HepG2 (cell line): ENCODE measurements around the gene MCTS1. TPM values are rescaled to one million over a fixed set of nuclear protein-coding genes. Genes with fewer than 3 reads are reported as not detected.

Source experiments
- BHLHE40 ChIP-seq: IDR thresholded peaks from 2 replicates; pipeline ENCODE4 v1.6.1; 2011; ENCODE audit warnings: low read length, improper control_type of control experiment
- CSRNP2 ChIP-seq: sonication (generic); formaldehyde crosslinking; conservative IDR thresholded peaks from 2 replicates; pipeline ENCODE4 v1.8.0; 2022; ENCODE audit warnings: low read depth, missing genetic modification reagents
- DPF2 ChIP-seq: sonication (generic); formaldehyde crosslinking; IDR thresholded peaks from 2 replicates; pipeline ENCODE4 v1.4.0; 2020; ENCODE audit warnings: mild to moderate bottlenecking, low read depth, missing genetic modification reagents, borderline replicate concordance
- GATAD1 ChIP-seq: IDR thresholded peaks from 2 replicates; pipeline ENCODE4 v1.6.1; 2016; ENCODE audit warnings: missing genetic modification reagents, missing compliant biosample characterization
- HOXA5 ChIP-seq: sonication (generic); formaldehyde crosslinking; IDR thresholded peaks from 2 replicates; pipeline ENCODE4 v1.4.0; 2020; ENCODE audit warnings: missing genetic modification reagents
- MLXIP ChIP-seq: sonication (generic); formaldehyde crosslinking; IDR thresholded peaks from 2 replicates; pipeline ENCODE4 v1.9.0; 2021; ENCODE audit warnings: missing genetic modification reagents, borderline replicate concordance
- PHF20 ChIP-seq: sonication (generic); formaldehyde crosslinking; IDR thresholded peaks from 2 replicates; pipeline ENCODE4 v1.5.0; 2020; ENCODE audit warnings: mild to moderate bottlenecking, missing genetic modification reagents
- POGZ ChIP-seq: sonication (generic); formaldehyde crosslinking; IDR thresholded peaks from 2 replicates; pipeline ENCODE4 v1.4.0; 2020; ENCODE audit warnings: mild to moderate bottlenecking, missing genetic modification reagents
- PRPF4 ChIP-seq: fragments of 200-400 bp; formaldehyde crosslinking; IDR thresholded peaks from 2 replicates; pipeline ENCODE4 v1.6.1; 2016; ENCODE audit warnings: low read length, low read depth; ENCODE audit not compliant: poor library complexity, severe bottlenecking
- SAP130 ChIP-seq: IDR thresholded peaks from 2 replicates; pipeline ENCODE4 v1.6.1; 2016; ENCODE audit warnings: low read depth
- SOX5 ChIP-seq: IDR thresholded peaks from 2 replicates; pipeline ENCODE4 v1.6.1; 2016; ENCODE audit warnings: borderline replicate concordance
- TFE3 ChIP-seq: IDR thresholded peaks from 2 replicates; pipeline ENCODE4 v1.6.1; 2016
- THRA ChIP-seq: sonication (generic); formaldehyde crosslinking; IDR thresholded peaks from 2 replicates; pipeline ENCODE4 v1.4.0; 2020; ENCODE audit warnings: missing genetic modification reagents, borderline replicate concordance
- UBTF ChIP-seq: sonication (generic); formaldehyde crosslinking; IDR thresholded peaks from 2 replicates; pipeline ENCODE4 v1.4.0; 2020; ENCODE audit warnings: mild to moderate bottlenecking, missing genetic modification reagents
- ZNF12 ChIP-seq: sonication (generic); formaldehyde crosslinking; IDR thresholded peaks from 2 replicates; pipeline ENCODE4 v1.5.0; 2020; ENCODE audit warnings: missing genetic modification reagents
- ZNF232 ChIP-seq: sonication (generic); formaldehyde crosslinking; IDR thresholded peaks from 2 replicates; pipeline ENCODE4 v1.4.0; 2020; ENCODE audit warnings: missing genetic modification reagents, borderline replicate concordance
- ZNF530 ChIP-seq: sonication (generic); formaldehyde crosslinking; IDR thresholded peaks from 2 replicates; pipeline ENCODE4 v1.5.0; 2020; ENCODE audit warnings: low read depth, mild to moderate bottlenecking, missing genetic modification reagents
- ZNF740 ChIP-seq: sonication (generic); formaldehyde crosslinking; IDR thresholded peaks from 2 replicates; pipeline ENCODE4 v1.4.0; 2020; ENCODE audit warnings: missing genetic modification reagents
- ZNF747 ChIP-seq: sonication (generic); formaldehyde crosslinking; IDR thresholded peaks from 2 replicates; pipeline ENCODE4 v1.8.1; 2023; ENCODE audit warnings: missing genetic modification reagents, mild to moderate bottlenecking, borderline replicate concordance
- polyA plus RNA-seq, 8 experiments: library from polyadenylated mRNA; depleted of rRNA in 3 of 8; stranded (reverse) in 7 of 8; unstranded in 1 of 8; fragments of >200 nt; fragmentation: Illumina TruSeq in 4 of 8; extraction: Trizol in 4 of 8; gene quantifications; 2 replicates each; pipeline versions ENCODE4 v1.2.1 to v1.2.3, GENCODE V29; 2011 to 2016; ENCODE audit warnings: low read depth in 4 of 8, missing spikeins in 1 of 8, mixed read lengths in 1 of 8; ENCODE audit not compliant: insufficient read depth in 1 of 8
- total RNA-seq, 5 experiments: library from RNA; depleted of rRNA; stranded (reverse); fragments of >200 nt; fragmentation: Illumina TruSeq; extraction: Trizol; gene quantifications; 2 replicates each; pipeline ENCODE4 v1.2.3, GENCODE V29; 2016; ENCODE audit warnings: low read depth in 1 of 5

The MCTS1 gene
- total and polyA plus RNA-seq, 2 of the 13 experiments (the other 11 are each of a cell fraction or from before 2014, with no cell fraction given), result 30.1 to 59.0 TPM

GRCh38 chrX:120560842-120561633 is 42.9 kb upstream of the MCTS1 start, which contains the start of gene CUL4B (continued):
- TF ChIP-seq SAP130 (peak; percentile 56), GATAD1 (0 out of 2 replicates have a peak, but pooled peaks have one; percentile 10), HOXA5 (CRISPR knock-in tag) (no peak), SOX5 (peak; percentile 44; the same call in 1 of the 2 replicates), ZNF232 (CRISPR knock-in tag) (no peak), DPF2 (CRISPR knock-in tag) (no peak), ZNF747 (CRISPR knock-in tag) (no peak), PRPF4 (no peak), POGZ (CRISPR knock-in tag) (peak; percentile 54; the same call in 1 of the 2 replicates), BHLHE40 (peak; percentile 74), CSRNP2 (CRISPR knock-in tag) (no peak), MLXIP (CRISPR knock-in tag) (no peak), TFE3 (CRISPR knock-in tag) (peak; percentile 85), THRA (CRISPR knock-in tag) (no peak), ZNF740 (CRISPR knock-in tag) (0 out of 2 replicates have a peak, but pooled peaks have one; percentile 24), PHF20 (CRISPR knock-in tag) (peak; percentile 43; the same call in 1 of the 2 replicates), ZNF12 (CRISPR knock-in tag) (no peak), ZNF530 (CRISPR knock-in tag) (no peak), UBTF (CRISPR knock-in tag) (peak; percentile 15; the same call in 1 of the 2 replicates)
